Measurements from ENCODE around the gene MEGF6. TPM values are rescaled to one million over a fixed set of nuclear protein-coding genes. Genes with fewer than 3 reads are reported as not detected.

Gene MEGF6
- total and polyA plus RNA-seq, 11 donors: 1.9 to 16.2 (median 5.1) TPM

GRCh38 chr1:3563610-3564009, 47.7 kb downstream of the MEGF6 start:
- intact Hi-C loops (cut with DNase I): loop anchor here in 8 of 10 donors (2.0 to 10.0 kb wide), 4 partner anchors 55 to 161 kb away; no protein-coding TSS in a partner anchor
- H3K27ac ChIP-seq: no peak overlapping the region
- WGBS, 4 donors: 88 to 92% (median 90%) methylated on average over 10 of the region's 10 CpGs
- no peak for TF ChIP-seq CTCF (IDR thresholded peaks at IDR 0.05)
- DNase-seq (no peak), ATAC-seq (no peak)
- no peaks in the 10 kb centered on the region for H3K36me3 ChIP-seq
- no peak overlapping the region for H3K4me3 ChIP-seq
- H3K4me1 ChIP-seq: peaks cover 0 to 3% (median 0%) of the 10 kb centered on the region in 12 donors
- H3K27me3 ChIP-seq: peaks cover 0 to 13% (median 0%) of the 10 kb centered on the region in 9 donors
- peaks cover 0 to 2% (median 0%) of the 10 kb centered on the region in 12 donors for H3K9me3 ChIP-seq

GRCh38 chr1:3563125-3563524, 48.2 kb downstream of the MEGF6 start:
- no peak overlapping the region for H3K27ac ChIP-seq
- H3K36me3 ChIP-seq: no peaks in the 10 kb centered on the region
- ATAC-seq (no peak), DNase-seq (no peak)
- TF ChIP-seq POLR2A (IDR thresholded peaks at IDR 0.05) (no peak), CTCF (IDR thresholded peaks at IDR 0.05) (no peak)
- H3K27me3 ChIP-seq: peaks cover 0 to 13% (median 0%) of the 10 kb centered on the region in 9 donors
- H3K4me1 ChIP-seq: peaks cover 0 to 3% (median 0%) of the 10 kb centered on the region in 12 donors
- intact Hi-C loops (cut with DNase I): loop anchor here in 8 of 10 donors (5.0 to 10.0 kb wide), 3 partner anchors 68 to 162 kb away; no protein-coding TSS in a partner anchor
- WGBS, 4 donors: 93 to 95% (median 94%) methylated on average over 12 of the region's 12 CpGs
- H3K4me3 ChIP-seq: no peak overlapping the region
- H3K9me3 ChIP-seq: peaks cover 0 to 5% (median 0%) of the 10 kb centered on the region in 12 donors

- ATAC-seq (no peak), DNase-seq (no peak)
- Histone ChIP-seq H3K4me1 (peaks cover 0 to 3% (median 0%) of the 10 kb centered on the region in 12 donors), H3K36me3 (no peaks in the 10 kb centered on the region), H3K9me3 (peaks cover 0 to 5% (median 0%) of the 10 kb centered on the region in 12 donors), H3K27me3 (peaks cover 0 to 13% (median 0%) of the 10 kb centered on the region in 9 donors), H3K4me3 (no peak overlapping the region), H3K27ac (no peak overlapping the region)
- intact Hi-C loops (cut with DNase I): loop anchor here in 8 of 10 donors (5.0 to 10.0 kb wide), 3 partner anchors 68 to 162 kb away; no protein-coding TSS in a partner anchor
- WGBS, 4 donors: 77 to 90% (median 83%) methylated on average over 8 of the region's 8 CpGs
- TF ChIP-seq CTCF (IDR thresholded peaks at IDR 0.05) (no peak), POLR2A (IDR thresholded peaks at IDR 0.05) (no peak)
Observed at GRCh38 chr1:3562712-3563111, 48.6 kb downstream of the MEGF6 start.

GRCh38 chr1:3561702-3562101, 49.6 kb downstream of the MEGF6 start:
- H3K36me3 ChIP-seq: no peaks in the 10 kb centered on the region
- ATAC-seq: no peak
- 69 to 75% (median 72%) methylated on average over 13 of the region's 13 CpGs for WGBS, 4 donors
- H3K27me3 ChIP-seq: peaks cover 0 to 13% (median 0%) of the 10 kb centered on the region in 9 donors
- H3K4me3 ChIP-seq: no peak overlapping the region
- H3K4me1 ChIP-seq: peaks cover 0 to 3% (median 0%) of the 10 kb centered on the region in 12 donors
- no peak overlapping the region for H3K27ac ChIP-seq
- H3K9me3 ChIP-seq: peaks cover 0 to 5% (median 0%) of the 10 kb centered on the region in 12 donors
- intact Hi-C loops (cut with DNase I): loop anchor here in 8 of 10 donors (5.0 to 10.0 kb wide), 3 partner anchors 67 to 163 kb away; no protein-coding TSS in a partner anchor
- DNase-seq: no peak
- TF ChIP-seq CTCF (IDR thresholded peaks at IDR 0.05): no peak
- no peak for TF ChIP-seq POLR2A (IDR thresholded peaks at IDR 0.05)

All from heart left ventricle (tissue), 16 donors.